Neural progenitor cell (in vitro differentiated cells): Measurements from ENCODE around the gene PRDM16.
A peak's percentile ranks its signal among the peaks of the same experiment; 100 is the strongest.

Experiments used
- CTCF ChIP-seq: fragments of 200-600 bp; sonication (generic); IDR thresholded peaks from 2 replicates; pipeline ENCODE4 v1.5.1; 2017; ENCODE audit warnings: antibody characterized with exemption, mild to moderate bottlenecking
- EZH2 ChIP-seq: fragments of 200-600 bp; sonication (generic); IDR thresholded peaks from 2 replicates; pipeline ENCODE4 v1.6.1; 2017; ENCODE audit warnings: antibody characterized with exemption, mild to moderate bottlenecking, moderate library complexity
- EZH2phosphoT487 ChIP-seq: fragments of 200-600 bp; sonication (generic); IDR thresholded peaks from 2 replicates; pipeline ENCODE4 v1.6.1; 2017; ENCODE audit warnings: antibody characterized with exemption

- peak; percentile 50 for TF ChIP-seq CTCF
- TF ChIP-seq EZH2phosphoT487, result no peak
- no peak for TF ChIP-seq EZH2
Observed at GRCh38 chr1:3471356-3472087, 402.5 kb downstream of the PRDM16 start.
